ENCODE results near the gene NAPSA. TPM values are rescaled to one million over a fixed set of nuclear protein-coding genes. Genes with fewer than 3 reads are reported as not detected.

NAPSA gene
- polyA plus RNA-seq, 1 of the 3 experiments (the other 2 are of a cell fraction) = 0.43 TPM

DNA sequence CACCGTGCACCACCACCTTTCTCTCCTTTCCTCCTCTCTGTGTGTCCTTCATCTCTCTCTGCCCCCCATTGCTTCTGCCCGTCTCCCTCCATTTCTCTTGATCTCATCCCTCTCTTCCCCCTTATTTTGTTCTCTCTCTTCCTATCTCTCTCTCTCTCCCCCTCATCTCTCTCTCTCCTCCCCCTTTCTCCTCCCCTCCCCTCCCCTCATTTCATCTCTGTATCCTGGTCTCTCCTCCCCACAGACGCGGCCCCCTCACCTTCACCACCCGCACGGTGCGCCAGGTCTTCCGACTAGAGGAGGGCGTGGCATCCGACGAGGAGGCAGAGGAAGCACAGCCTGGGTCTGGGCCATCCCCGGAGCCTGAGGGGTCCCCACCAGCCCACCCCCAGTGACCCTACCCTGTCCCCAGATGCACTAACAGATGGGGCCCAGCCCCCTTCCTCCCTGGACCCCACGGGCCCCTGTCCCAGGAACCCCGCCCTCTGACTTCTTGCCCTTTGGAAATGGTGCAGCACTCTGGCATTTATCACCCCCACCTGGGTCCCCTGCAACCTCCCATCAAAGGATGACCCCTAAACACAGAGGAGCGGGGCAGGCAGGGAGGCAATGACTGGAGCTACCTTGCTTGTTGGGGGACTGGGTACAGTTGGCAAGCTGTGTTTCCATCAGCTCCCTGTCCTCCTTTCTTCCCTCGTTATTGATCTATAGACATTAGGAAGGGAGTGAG, 55.9 kb downstream of the NAPSA start:
- no peak for TF ChIP-seq NFIC (IDR thresholded peaks at IDR 0.05; ENCODE audit: borderline replicate concordance)
- no peak for TF ChIP-seq RXRA (IDR thresholded peaks at IDR 0.05; ENCODE audit: borderline replicate concordance, low read depth)
- TF ChIP-seq SMC3 (IDR thresholded peaks at IDR 0.05; ENCODE audit: low read depth, low read length) = no peak
- TF ChIP-seq, protein P1, sequence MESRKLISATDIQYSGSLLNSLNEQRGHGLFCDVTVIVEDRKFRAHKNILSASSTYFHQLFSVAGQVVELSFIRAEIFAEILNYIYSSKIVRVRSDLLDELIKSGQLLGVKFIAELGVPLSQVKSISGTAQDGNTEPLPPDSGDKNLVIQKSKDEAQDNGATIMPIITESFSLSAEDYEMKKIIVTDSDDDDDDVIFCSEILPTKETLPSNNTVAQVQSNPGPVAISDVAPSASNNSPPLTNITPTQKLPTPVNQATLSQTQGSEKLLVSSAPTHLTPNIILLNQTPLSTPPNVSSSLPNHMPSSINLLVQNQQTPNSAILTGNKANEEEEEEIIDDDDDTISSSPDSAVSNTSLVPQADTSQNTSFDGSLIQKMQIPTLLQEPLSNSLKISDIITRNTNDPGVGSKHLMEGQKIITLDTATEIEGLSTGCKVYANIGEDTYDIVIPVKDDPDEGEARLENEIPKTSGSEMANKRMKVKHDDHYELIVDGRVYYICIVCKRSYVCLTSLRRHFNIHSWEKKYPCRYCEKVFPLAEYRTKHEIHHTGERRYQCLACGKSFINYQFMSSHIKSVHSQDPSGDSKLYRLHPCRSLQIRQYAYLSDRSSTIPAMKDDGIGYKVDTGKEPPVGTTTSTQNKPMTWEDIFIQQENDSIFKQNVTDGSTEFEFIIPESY (IDR thresholded peaks at IDR 0.05; ENCODE audit: borderline replicate concordance, low read depth) = no peak
- TF ChIP-seq CHD2 (IDR thresholded peaks at IDR 0.05; ENCODE audit: low read length, partially characterized antibody) = no peak
- no peak for TF ChIP-seq MEF2A (IDR thresholded peaks at IDR 0.05; ENCODE audit: borderline replicate concordance, low read depth)
- TF ChIP-seq, protein P2, sequence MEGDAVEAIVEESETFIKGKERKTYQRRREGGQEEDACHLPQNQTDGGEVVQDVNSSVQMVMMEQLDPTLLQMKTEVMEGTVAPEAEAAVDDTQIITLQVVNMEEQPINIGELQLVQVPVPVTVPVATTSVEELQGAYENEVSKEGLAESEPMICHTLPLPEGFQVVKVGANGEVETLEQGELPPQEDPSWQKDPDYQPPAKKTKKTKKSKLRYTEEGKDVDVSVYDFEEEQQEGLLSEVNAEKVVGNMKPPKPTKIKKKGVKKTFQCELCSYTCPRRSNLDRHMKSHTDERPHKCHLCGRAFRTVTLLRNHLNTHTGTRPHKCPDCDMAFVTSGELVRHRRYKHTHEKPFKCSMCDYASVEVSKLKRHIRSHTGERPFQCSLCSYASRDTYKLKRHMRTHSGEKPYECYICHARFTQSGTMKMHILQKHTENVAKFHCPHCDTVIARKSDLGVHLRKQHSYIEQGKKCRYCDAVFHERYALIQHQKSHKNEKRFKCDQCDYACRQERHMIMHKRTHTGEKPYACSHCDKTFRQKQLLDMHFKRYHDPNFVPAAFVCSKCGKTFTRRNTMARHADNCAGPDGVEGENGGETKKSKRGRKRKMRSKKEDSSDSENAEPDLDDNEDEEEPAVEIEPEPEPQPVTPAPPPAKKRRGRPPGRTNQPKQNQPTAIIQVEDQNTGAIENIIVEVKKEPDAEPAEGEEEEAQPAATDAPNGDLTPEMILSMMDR (IDR thresholded peaks at IDR 0.05) = no peak
- TF ChIP-seq POLR2AphosphoS5 (IDR thresholded peaks at IDR 0.05; ENCODE audit: low read depth, low read length) = no peak
- TF ChIP-seq JUND (IDR thresholded peaks at IDR 0.05) = no peak
- TF ChIP-seq, protein P3, sequence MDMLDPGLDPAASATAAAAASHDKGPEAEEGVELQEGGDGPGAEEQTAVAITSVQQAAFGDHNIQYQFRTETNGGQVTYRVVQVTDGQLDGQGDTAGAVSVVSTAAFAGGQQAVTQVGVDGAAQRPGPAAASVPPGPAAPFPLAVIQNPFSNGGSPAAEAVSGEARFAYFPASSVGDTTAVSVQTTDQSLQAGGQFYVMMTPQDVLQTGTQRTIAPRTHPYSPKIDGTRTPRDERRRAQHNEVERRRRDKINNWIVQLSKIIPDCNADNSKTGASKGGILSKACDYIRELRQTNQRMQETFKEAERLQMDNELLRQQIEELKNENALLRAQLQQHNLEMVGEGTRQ (IDR thresholded peaks at IDR 0.05; ENCODE audit: borderline replicate concordance, low read depth, low read length) = no peak
- no peak for TF ChIP-seq TAF1 (IDR thresholded peaks at IDR 0.05; ENCODE audit: borderline replicate concordance, low read depth, low read length)
- TF ChIP-seq RCOR1 (IDR thresholded peaks at IDR 0.05; ENCODE audit: low read length) = no peak
- TF ChIP-seq TEAD4 (IDR thresholded peaks at IDR 0.05; ENCODE audit: borderline replicate concordance, insufficient read depth) = no peak
- no peak for TF ChIP-seq ELF1 (IDR thresholded peaks at IDR 0.05)
- TF ChIP-seq GATA2 (CRISPR knock-in tag; IDR thresholded peaks at IDR 0.05) = no peak
- TF ChIP-seq, protein P4, sequence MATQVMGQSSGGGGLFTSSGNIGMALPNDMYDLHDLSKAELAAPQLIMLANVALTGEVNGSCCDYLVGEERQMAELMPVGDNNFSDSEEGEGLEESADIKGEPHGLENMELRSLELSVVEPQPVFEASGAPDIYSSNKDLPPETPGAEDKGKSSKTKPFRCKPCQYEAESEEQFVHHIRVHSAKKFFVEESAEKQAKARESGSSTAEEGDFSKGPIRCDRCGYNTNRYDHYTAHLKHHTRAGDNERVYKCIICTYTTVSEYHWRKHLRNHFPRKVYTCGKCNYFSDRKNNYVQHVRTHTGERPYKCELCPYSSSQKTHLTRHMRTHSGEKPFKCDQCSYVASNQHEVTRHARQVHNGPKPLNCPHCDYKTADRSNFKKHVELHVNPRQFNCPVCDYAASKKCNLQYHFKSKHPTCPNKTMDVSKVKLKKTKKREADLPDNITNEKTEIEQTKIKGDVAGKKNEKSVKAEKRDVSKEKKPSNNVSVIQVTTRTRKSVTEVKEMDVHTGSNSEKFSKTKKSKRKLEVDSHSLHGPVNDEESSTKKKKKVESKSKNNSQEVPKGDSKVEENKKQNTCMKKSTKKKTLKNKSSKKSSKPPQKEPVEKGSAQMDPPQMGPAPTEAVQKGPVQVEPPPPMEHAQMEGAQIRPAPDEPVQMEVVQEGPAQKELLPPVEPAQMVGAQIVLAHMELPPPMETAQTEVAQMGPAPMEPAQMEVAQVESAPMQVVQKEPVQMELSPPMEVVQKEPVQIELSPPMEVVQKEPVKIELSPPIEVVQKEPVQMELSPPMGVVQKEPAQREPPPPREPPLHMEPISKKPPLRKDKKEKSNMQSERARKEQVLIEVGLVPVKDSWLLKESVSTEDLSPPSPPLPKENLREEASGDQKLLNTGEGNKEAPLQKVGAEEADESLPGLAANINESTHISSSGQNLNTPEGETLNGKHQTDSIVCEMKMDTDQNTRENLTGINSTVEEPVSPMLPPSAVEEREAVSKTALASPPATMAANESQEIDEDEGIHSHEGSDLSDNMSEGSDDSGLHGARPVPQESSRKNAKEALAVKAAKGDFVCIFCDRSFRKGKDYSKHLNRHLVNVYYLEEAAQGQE (IDR thresholded peaks at IDR 0.05; ENCODE audit: low read depth, low read length) = no peak
- TF ChIP-seq, protein P5, sequence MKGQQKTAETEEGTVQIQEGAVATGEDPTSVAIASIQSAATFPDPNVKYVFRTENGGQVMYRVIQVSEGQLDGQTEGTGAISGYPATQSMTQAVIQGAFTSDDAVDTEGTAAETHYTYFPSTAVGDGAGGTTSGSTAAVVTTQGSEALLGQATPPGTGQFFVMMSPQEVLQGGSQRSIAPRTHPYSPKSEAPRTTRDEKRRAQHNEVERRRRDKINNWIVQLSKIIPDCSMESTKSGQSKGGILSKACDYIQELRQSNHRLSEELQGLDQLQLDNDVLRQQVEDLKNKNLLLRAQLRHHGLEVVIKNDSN (IDR thresholded peaks at IDR 0.05; ENCODE audit: borderline replicate concordance, low read depth) = no peak
- no peak for TF ChIP-seq NRF1 (IDR thresholded peaks at IDR 0.05; ENCODE audit: low read depth, low read length)
- TF ChIP-seq MXI1 (IDR thresholded peaks at IDR 0.05; ENCODE audit: low read depth, low read length) = no peak
- ChIA-PET CTCF (no interaction called here), POLR2A (no interaction called here)
- H3K27me3 ChIP-seq (ENCODE audit: insufficient read depth) = peaks cover 57% of the 10 kb centered on the region
- no peak for DNase-seq
- peaks cover 4% of the 10 kb centered on the region for H3F3A ChIP-seq (replicated peaks; ENCODE audit: insufficient read depth)
- no peaks in the 10 kb centered on the region for H3K79me2 ChIP-seq (ENCODE audit: insufficient read depth)
- H3K4me2 ChIP-seq = no peak overlapping the region
- no peak overlapping the region for H3K27ac ChIP-seq (ENCODE audit: low read depth in 2 of 2, low read length in 1 of 2)
- H3K9ac ChIP-seq = no peak overlapping the region
- H3K4me3 ChIP-seq (ENCODE audit: low read depth in 2 of 2, low read length in 1 of 2) = no peak overlapping the region
- no peaks in the 10 kb centered on the region for H3K9me3 ChIP-seq
- WGBS (ENCODE audit: low lambda C conversion rate) = 4% methylated on average over 14 of the region's 16 CpGs
- no peaks in the 10 kb centered on the region for H4K20me1 ChIP-seq (ENCODE audit: insufficient read depth)
- peaks cover 0 to 2% of the 10 kb centered on the region in 2 experiments; a peak in 1 of 4 replicates for H3K4me1 ChIP-seq (ENCODE audit: control insufficient read depth in 1 of 2, insufficient read depth in 2 of 2, low read depth in 1 of 2, low read length in 1 of 2)
- no peaks in the 10 kb centered on the region for H3K36me3 ChIP-seq (replicated peaks in 1 of 2; ENCODE audit: control insufficient read depth in 1 of 2, insufficient read depth in 2 of 2, low read length in 1 of 2)
- H3K9me2 ChIP-seq = no peaks in the 10 kb centered on the region
- no peak overlapping the region for H2AFZ ChIP-seq (ENCODE audit: low read depth)
